T-helper 17 cell (primary cell): ENCODE results near the gene KSR2. TPM values are rescaled to one million over a fixed set of nuclear protein-coding genes. Genes with fewer than 3 reads are reported as not detected.

Source experiments
- ATAC-seq: fragments of 150-1000 bp; cut with Tn5 transposase; 2 replicates; pipeline ENCODE4 v1.10.0; 2021; ENCODE audit warnings: mild to moderate bottlenecking, moderate library complexity
- DNase-seq, 3 donors: peaks; one replicate each; pipeline versions ENCODE4 v3.0.0 to v3.0.0-alpha.2; 2020 to 2021
- H3K9me3 ChIP-seq: one replicate; pipeline ENCODE4 v1.7.0; 2013; ENCODE audit warnings: low read length, mild to moderate bottlenecking; ENCODE audit not compliant: control insufficient read depth, poor library complexity, severe bottlenecking
- H3K27ac Mint-ChIP-seq: one replicate; pipeline ENCODE4 v1.8.0; 2022; ENCODE audit warnings: mild to moderate bottlenecking, moderate library complexity, mixed read lengths
- H3K27me3 Mint-ChIP-seq: one replicate; pipeline ENCODE4 v1.8.0; 2022; ENCODE audit warnings: mixed read lengths
- H3K36me3 Mint-ChIP-seq: one replicate; pipeline ENCODE4 v1.8.0; 2022; ENCODE audit warnings: low read depth, mixed read lengths
- H3K4me1 Mint-ChIP-seq: one replicate; pipeline ENCODE4 v1.8.0; 2022; ENCODE audit warnings: mild to moderate bottlenecking, mixed read lengths
- H3K4me3 Mint-ChIP-seq: one replicate; pipeline ENCODE4 v1.8.0; 2022; ENCODE audit warnings: mild to moderate bottlenecking, moderate library complexity, mixed read lengths
- total RNA-seq, 4 donors: library from RNA in 2 of 4; stranded (reverse) in 2 of 4; gene quantifications; one replicate each; pipeline ENCODE4 v1.2.3 and lab custom pipeline; 2022 to 2026

KSR2 gene
- total RNA-seq, 2 donors from 2014 or later: 0.05 to 0.10 TPM

- H3K4me1 Mint-ChIP-seq: no peaks in the 10 kb centered on the region
- no peaks in the 10 kb centered on the region for H3K36me3 Mint-ChIP-seq
- no peak overlapping the region for H3K4me3 Mint-ChIP-seq
- ATAC-seq (no peak), DNase-seq (no peak)
- H3K27ac Mint-ChIP-seq: no peak overlapping the region
- H3K9me3 ChIP-seq: no peaks in the 10 kb centered on the region
- H3K27me3 Mint-ChIP-seq: peaks cover 13% of the 10 kb centered on the region
Measured at GRCh38 chr12:117589021-117589420, 379.8 kb downstream of the KSR2 start.

GRCh38 chr12:117587631-117588287 lies 381.0 kb downstream of the KSR2 start:
- DNase-seq (peak in 1 of 3 donors; percentile 8), ATAC-seq (no peak)
- H3K9me3 ChIP-seq: no peaks in the 10 kb centered on the region
- no peak overlapping the region for H3K4me3 Mint-ChIP-seq
- H3K36me3 Mint-ChIP-seq: no peaks in the 10 kb centered on the region
- no peak overlapping the region for H3K27ac Mint-ChIP-seq
- H3K4me1 Mint-ChIP-seq: no peaks in the 10 kb centered on the region
- H3K27me3 Mint-ChIP-seq: peaks cover 19% of the 10 kb centered on the region

GRCh38 chr12:117583677-117584225 lies 385.0 kb downstream of the KSR2 start:
- DNase-seq (no peak), ATAC-seq (no peak)
- Mint-ChIP-seq H3K4me1 (no peaks in the 10 kb centered on the region), H3K36me3 (no peaks in the 10 kb centered on the region), H3K4me3 (no peak overlapping the region), H3K27ac (no peak overlapping the region), H3K27me3 (peaks cover 19% of the 10 kb centered on the region)
- H3K9me3 ChIP-seq: no peaks in the 10 kb centered on the region

- Mint-ChIP-seq H3K27ac (no peak overlapping the region), H3K27me3 (peaks cover 19% of the 10 kb centered on the region), H3K4me1 (no peaks in the 10 kb centered on the region), H3K36me3 (no peaks in the 10 kb centered on the region), H3K4me3 (no peak overlapping the region)
- no peak for DNase-seq
- no peak for ATAC-seq
- no peaks in the 10 kb centered on the region for H3K9me3 ChIP-seq
Measured at GRCh38 chr12:117583092-117583491, 385.7 kb downstream of the KSR2 start.

- H3K36me3 Mint-ChIP-seq: no peaks in the 10 kb centered on the region
- peaks cover 19% of the 10 kb centered on the region for H3K27me3 Mint-ChIP-seq
- ATAC-seq: no peak
- no peak overlapping the region for H3K27ac Mint-ChIP-seq
- no peak overlapping the region for H3K4me3 Mint-ChIP-seq
- DNase-seq: no peak
- H3K4me1 Mint-ChIP-seq: no peaks in the 10 kb centered on the region
- H3K9me3 ChIP-seq: no peaks in the 10 kb centered on the region
Measured at GRCh38 chr12:117582135-117582784, 386.5 kb downstream of the KSR2 start.

GRCh38 chr12:117580718-117581062 lies 388.1 kb downstream of the KSR2 start:
- Mint-ChIP-seq H3K27me3 (peaks cover 15% of the 10 kb centered on the region), H3K4me1 (no peaks in the 10 kb centered on the region), H3K36me3 (no peaks in the 10 kb centered on the region), H3K4me3 (no peak overlapping the region), H3K27ac (no peak overlapping the region)
- no peaks in the 10 kb centered on the region for H3K9me3 ChIP-seq
- no peak for DNase-seq
- ATAC-seq: no peak

GRCh38 chr12:117580015-117580717 lies 388.6 kb downstream of the KSR2 start:
- Mint-ChIP-seq H3K27me3 (peaks cover 12% of the 10 kb centered on the region), H3K27ac (no peak overlapping the region), H3K4me1 (no peaks in the 10 kb centered on the region), H3K4me3 (no peak overlapping the region), H3K36me3 (no peaks in the 10 kb centered on the region)
- no peaks in the 10 kb centered on the region for H3K9me3 ChIP-seq
- ATAC-seq (no peak), DNase-seq (no peak)

GRCh38 chr12:117577122-117577657 lies 391.6 kb downstream of the KSR2 start:
- H3K36me3 Mint-ChIP-seq: no peaks in the 10 kb centered on the region
- no peaks in the 10 kb centered on the region for H3K4me1 Mint-ChIP-seq
- H3K4me3 Mint-ChIP-seq: no peak overlapping the region
- no peaks in the 10 kb centered on the region for H3K27me3 Mint-ChIP-seq
- no peak for ATAC-seq
- no peak overlapping the region for H3K27ac Mint-ChIP-seq
- no peak for DNase-seq
- no peaks in the 10 kb centered on the region for H3K9me3 ChIP-seq

GRCh38 chr12:117576053-117576452 lies 392.7 kb downstream of the KSR2 start:
- no peaks in the 10 kb centered on the region for H3K9me3 ChIP-seq
- no peaks in the 10 kb centered on the region for H3K27me3 Mint-ChIP-seq
- no peak overlapping the region for H3K27ac Mint-ChIP-seq
- DNase-seq (no peak), ATAC-seq (no peak)
- no peak overlapping the region for H3K4me3 Mint-ChIP-seq
- H3K4me1 Mint-ChIP-seq: no peaks in the 10 kb centered on the region
- H3K36me3 Mint-ChIP-seq: no peaks in the 10 kb centered on the region

GRCh38 chr12:117574655-117575054 lies 394.1 kb downstream of the KSR2 start:
- no peak overlapping the region for H3K27ac Mint-ChIP-seq
- H3K4me1 Mint-ChIP-seq: no peaks in the 10 kb centered on the region
- no peak overlapping the region for H3K4me3 Mint-ChIP-seq
- no peak for ATAC-seq
- no peaks in the 10 kb centered on the region for H3K27me3 Mint-ChIP-seq
- no peaks in the 10 kb centered on the region for H3K36me3 Mint-ChIP-seq
- no peaks in the 10 kb centered on the region for H3K9me3 ChIP-seq
- DNase-seq: no peak

- DNase-seq: no peak
Measured at GRCh38 chr12:117572755-117573154, 396.0 kb downstream of the KSR2 start.

GRCh38 chr12:117571321-117571720 lies 397.5 kb downstream of the KSR2 start:
- no peak for DNase-seq
- Mint-ChIP-seq H3K4me3 (no peak overlapping the region), H3K27ac (no peak overlapping the region), H3K27me3 (no peaks in the 10 kb centered on the region), H3K36me3 (no peaks in the 10 kb centered on the region), H3K4me1 (no peaks in the 10 kb centered on the region)
- no peak for ATAC-seq
- H3K9me3 ChIP-seq: no peaks in the 10 kb centered on the region

More at GRCh38 chr12:117572755-117573154, 396.0 kb downstream of the KSR2 start:
- no peak overlapping the region for H3K4me3 Mint-ChIP-seq
- H3K4me1 Mint-ChIP-seq: no peaks in the 10 kb centered on the region
- H3K9me3 ChIP-seq: no peaks in the 10 kb centered on the region
- no peaks in the 10 kb centered on the region for H3K36me3 Mint-ChIP-seq
- no peak overlapping the region for H3K27ac Mint-ChIP-seq
- no peaks in the 10 kb centered on the region for H3K27me3 Mint-ChIP-seq
- no peak for ATAC-seq

- Mint-ChIP-seq H3K36me3 (no peaks in the 10 kb centered on the region), H3K4me3 (no peak overlapping the region), H3K4me1 (no peaks in the 10 kb centered on the region), H3K27ac (no peak overlapping the region), H3K27me3 (no peaks in the 10 kb centered on the region)
- no peaks in the 10 kb centered on the region for H3K9me3 ChIP-seq
- ATAC-seq: no peak
- DNase-seq: no peak
Measured at GRCh38 chr12:117570608-117571007, 398.2 kb downstream of the KSR2 start.
